Heart left ventricle (tissue), 13 donors: Measurements from ENCODE around the gene ATP1A1.

Experiments
- CTCF ChIP-seq, 12 donors: fragments of 200-600 bp; sonication (generic) in 4 of 12; IDR thresholded peaks; one replicate each; pipeline versions ENCODE4 v1.5.0 to v1.8.0; 2018 to 2022; ENCODE audit warnings: antibody characterized with exemption in 12 of 12, mild to moderate bottlenecking in 5 of 12
- POLR2A ChIP-seq, 2 donors: fragments of 450-650 bp; IDR thresholded peaks; one replicate each; pipeline ENCODE4 v1.6.1; 2017; ENCODE audit warnings: antibody characterized with exemption in 2 of 2, mild to moderate bottlenecking in 2 of 2, moderate library complexity in 2 of 2
- donor health status: ischemic (EF 13 %, LVEDD 7.1; RV severe dilation, severe dysfunction).
- donor health status: DM: no; HTN: yes; CAD: no.
- donor health status: DM: no; HTN: no; CAD: no.
- donor health status: ischemic (EF 25% LVEDD 6.9; RV normal size, moderate dysfunction).
- donor health status: ischemic (EF 25% LVEDD 5.7; RV mildly dilated, moderate dysfunction).
- donor health status: ischemic (EF 35%, LVEDD 5.7; RV mildly dilated, moderate dysfunction).
- donor health status: nonischemic (EF 11% LVEDD 7.7; RV severe dilation, severe dysfunction).
- donor health status: DM: yes; HTN: yes; CAD: no.
- donor health status: PGD.
- donor health status: ischemic (EF 29% LVEDD 5.4; RV normal size, mild dysfunction).
- donor health status: nonischemic (EF 23%, LVEDD 6.1; RV moderate dilation, normal function).

- TF ChIP-seq CTCF (IDR thresholded peaks at IDR 0.05): no peak
- no peak for TF ChIP-seq POLR2A (IDR thresholded peaks at IDR 0.05)
Observed at GRCh38 chr1:116429821-116430374, 56.9 kb downstream of the ATP1A1 start.
